Endothelial cell of umbilical vein (primary cell): ENCODE measurements around the gene GZMM. TPM values are rescaled to one million over a fixed set of nuclear protein-coding genes. Genes with fewer than 3 reads are reported as not detected.

ENCODE experiments used
- BruUV-seq: library from RNA; stranded (reverse); fragments of 400-500 nt; replicated peaks from 2 replicates; lab custom pipeline; 2021; lab: Mats Ljungman, UMichigan
- CTCF ChIA-PET: fragments of 300-600, 350-600 bp; sonication (Branson Sonifier 250); formaldehyde crosslinking; loops from one replicate; lab custom pipeline; 2021; ENCODE audit warnings: antibody characterized with exemption, inconsistent platforms; lab: Charles Lee
- POLR2A ChIA-PET: fragments of 300-600, 350-600 bp; sonication (Branson Sonifier 250); formaldehyde crosslinking; loops from one replicate; lab custom pipeline; 2021; ENCODE audit warnings: antibody characterized with exemption, inconsistent platforms; lab: Charles Lee
- DNase-seq: peaks from one replicate; pipeline ENCODE4 v3.0.0-alpha.2; 2011; ENCODE audit warnings: low read depth, low spot score
- FAIRE-seq: peaks from 2 replicates; lab custom pipeline; 2011; peaks lifted over from hg19 to GRCh38; lab: Jason Lieb, UNC
- H2AFZ ChIP-seq: 2 replicates; pipeline ENCODE4 v1.6.0; 2012; ENCODE audit warnings: low read depth, low read length, control low read depth, inconsistent platforms
- H3K27ac ChIP-seq: 2 replicates; pipeline ENCODE4 v1.5.1; 2011; ENCODE audit warnings: low read depth, mild to moderate bottlenecking, control low read depth, low read length, moderate library complexity; ENCODE audit not compliant: insufficient read depth
- H3K27me3 ChIP-seq, 2 experiments: 2 replicates each; pipeline versions ENCODE4 v1.6.0 to v1.6.1; 2011; ENCODE audit warnings: low read length in 2 of 2, mixed read lengths in 1 of 2; ENCODE audit not compliant: control insufficient read depth in 2 of 2, insufficient read depth in 2 of 2
- H3K36me3 ChIP-seq, 2 experiments: 2 replicates in 1 of 2; 3 replicates in 1 of 2; pipeline ENCODE4 v1.5.1; 2011; ENCODE audit warnings: low read length in 2 of 2, mild to moderate bottlenecking in 1 of 2, moderate library complexity in 1 of 2; ENCODE audit not compliant: control insufficient read depth in 2 of 2, insufficient read depth in 2 of 2; ENCODE audit errors: extremely low read depth in 1 of 2
- H3K4me1 ChIP-seq: 3 replicates; pipeline ENCODE4 v1.5.1; 2011; ENCODE audit warnings: mild to moderate bottlenecking, low read length; ENCODE audit not compliant: control insufficient read depth, insufficient read depth; ENCODE audit errors: extremely low read depth
- H3K4me2 ChIP-seq: 2 replicates; pipeline ENCODE4 v1.6.1; 2011; ENCODE audit warnings: low read length, control low read depth, mixed read lengths; ENCODE audit not compliant: insufficient read depth
- H3K4me3 ChIP-seq, 3 experiments: fragments of 200-600 bp in 1 of 3; sonication (generic), shearing (Covaris generic) in 1 of 3; replicated peaks in 1 of 3; 2 replicates each; pipeline ENCODE4 v1.5.1; 2011 to 2016; ENCODE audit warnings: control low read depth in 3 of 3, low read length in 3 of 3, mild to moderate bottlenecking in 2 of 3, inconsistent platforms in 1 of 3, low read depth in 1 of 3, moderate library complexity in 1 of 3; ENCODE audit not compliant: insufficient read depth in 1 of 3
- H3K79me2 ChIP-seq: 2 replicates; pipeline ENCODE4 v1.6.0; 2012; ENCODE audit warnings: low read length, inconsistent platforms; ENCODE audit not compliant: control insufficient read depth, insufficient read depth
- H3K9ac ChIP-seq: replicated peaks from 2 replicates; pipeline ENCODE3; 2011; ENCODE audit warnings: low read length, control low read depth; ENCODE audit not compliant: insufficient read depth; ENCODE audit errors: extremely low read depth
- H3K9me1 ChIP-seq: replicated peaks from 3 replicates; pipeline ENCODE4 v1.6.0; 2011; ENCODE audit warnings: mild to moderate bottlenecking, low read length; ENCODE audit not compliant: control insufficient read depth, insufficient read depth; ENCODE audit errors: extremely low read depth
- H3K9me3 ChIP-seq: replicated peaks from 2 replicates; pipeline ENCODE4 v1.5.1; 2012; ENCODE audit warnings: low read length, inconsistent platforms; ENCODE audit not compliant: control insufficient read depth, insufficient read depth
- H4K20me1 ChIP-seq: replicated peaks from 2 replicates; pipeline ENCODE3; 2011; ENCODE audit warnings: mild to moderate bottlenecking, low read length; ENCODE audit not compliant: control insufficient read depth, insufficient read depth; ENCODE audit errors: extremely low read depth
- EZH2 ChIP-seq: IDR thresholded peaks from 2 replicates; pipeline ENCODE4 v1.6.1; 2012; ENCODE audit warnings: borderline replicate concordance, low read depth, mild to moderate bottlenecking, moderate library complexity, low read length, inconsistent platforms; ENCODE audit not compliant: severe bottlenecking
- FOS ChIP-seq: IDR thresholded peaks from 2 replicates; pipeline ENCODE4 v1.6.1; 2011; ENCODE audit warnings: mild to moderate bottlenecking, low read length, moderate library complexity, borderline replicate concordance; ENCODE audit not compliant: insufficient read depth
- GATA2 ChIP-seq: IDR thresholded peaks from 2 replicates; pipeline ENCODE4 v1.7.0; 2011; ENCODE audit warnings: low read depth, mild to moderate bottlenecking, moderate library complexity, mixed read lengths, low read length; ENCODE audit not compliant: insufficient read length, insufficient read depth
- JUN ChIP-seq: IDR thresholded peaks from 2 replicates; pipeline ENCODE4 v1.6.1; 2011; ENCODE audit warnings: borderline replicate concordance, low read depth; ENCODE audit not compliant: insufficient read length, insufficient read depth
- MYC ChIP-seq: IDR thresholded peaks from one replicate; pipeline ENCODE4 v1.6.1; 2011; ENCODE audit warnings: mild to moderate bottlenecking, low read depth, low read length
- POLR2A ChIP-seq: IDR thresholded peaks from 2 replicates; pipeline ENCODE4 v1.6.1; 2012; ENCODE audit warnings: low read depth, mild to moderate bottlenecking, control low read depth, low read length
- POLR2AphosphoS5 ChIP-seq: IDR thresholded peaks from 2 replicates; pipeline ENCODE4 v1.6.1; 2012; ENCODE audit warnings: low read depth, mild to moderate bottlenecking, control low read depth, low read length, moderate library complexity; ENCODE audit not compliant: insufficient read depth
- dilution Hi-C: fragments of 300-500 bp; cut with MboI; formaldehyde crosslinking; loops from one replicate; pipeline ENCODE4 v1.15.0; 2019; ENCODE audit warnings: low sequenced_read_pairs; ENCODE audit not compliant: extremely low pct_ligation_motif_present
- intact Hi-C: fragments of 100-400 bp; cut with micrococcal nuclease; formaldehyde crosslinking; loops from one replicate; pipeline ENCODE4 v1.10.0; 2022
- polyA plus RNA-seq, 4 experiments: library from polyadenylated mRNA; depleted of rRNA in 3 of 4; stranded (reverse) in 3 of 4; unstranded in 1 of 4; fragments of >200 nt; gene quantifications; 2 replicates each; pipeline versions ENCODE4 v1.2.1 to v1.2.3, GENCODE V29; 2011 to 2012; ENCODE audit warnings: missing spikeins in 1 of 4
- total RNA-seq: library from RNA; stranded (reverse); gene quantifications from 2 replicates; pipeline ENCODE4 v1.2.3, GENCODE V29; 2021
- TF ChIP-seq, protein P1 (sequence below), 2 donors: IDR thresholded peaks; 1 replicate in 1 of 2; 2 replicates in 1 of 2; pipeline ENCODE4 v1.5.1; 2011; ENCODE audit warnings: low read length in 2 of 2, mild to moderate bottlenecking in 2 of 2, moderate library complexity in 2 of 2, control low read depth in 1 of 2, inconsistent platforms in 1 of 2, low read depth in 1 of 2; ENCODE audit not compliant: insufficient read depth in 1 of 2; ENCODE audit errors: extremely low read depth in 1 of 2
- TF ChIP-seq, protein P2 (sequence below): IDR thresholded peaks from 2 replicates; pipeline ENCODE4 v1.6.1; 2011; ENCODE audit not compliant: insufficient read depth, insufficient read length

The GZMM gene
- total and polyA plus RNA-seq, 2 donors (not counting 3 experiments of a cell fraction or from before 2014, with no cell fraction given) = not detected

DNA sequence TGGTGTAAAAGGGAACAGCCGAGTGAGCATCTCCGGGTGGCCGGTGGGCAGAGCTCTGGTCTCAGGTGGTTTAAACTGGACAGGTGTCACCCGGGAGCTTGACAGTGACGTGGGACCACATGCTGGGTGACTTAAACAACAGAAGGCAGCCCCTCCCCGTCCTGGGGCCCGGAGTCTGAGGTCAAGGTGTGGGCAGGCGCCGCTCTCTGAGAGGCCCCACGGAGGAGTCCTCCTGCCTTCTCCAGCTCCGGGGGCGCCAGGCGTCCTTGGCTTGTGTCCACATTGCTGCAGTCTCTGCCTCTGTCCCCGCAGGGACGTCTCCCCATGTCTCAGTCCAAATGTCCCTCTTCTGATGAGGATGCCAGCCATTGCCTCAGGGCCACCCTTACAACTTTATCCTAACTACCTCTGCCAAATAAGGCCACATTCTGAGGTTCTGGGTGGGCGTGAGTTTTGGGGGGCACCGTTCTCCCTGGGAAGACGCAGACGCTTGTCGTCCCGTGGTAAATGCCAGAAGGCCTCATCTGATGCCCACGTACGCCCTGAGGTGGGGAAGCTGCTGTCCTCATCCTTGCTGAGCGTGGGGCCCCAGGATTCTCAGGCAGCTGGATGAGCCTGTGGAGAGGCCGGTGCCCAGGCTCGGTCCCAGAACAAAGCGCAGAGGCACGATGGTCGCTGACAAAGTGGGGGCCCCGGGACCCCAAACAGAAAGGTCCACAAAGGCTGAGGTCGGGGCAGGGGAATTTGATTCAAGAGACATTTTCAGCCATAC lies 12.9 kb downstream of the GZMM start:
- dilution Hi-C loops = no loop called here
- CTCF ChIA-PET = interaction anchor here (0.9 to 1.0 kb wide), 2 partner anchors 11 to 69 kb away, joined by 3 to 4 read pairs; no protein-coding TSS in a partner anchor

More for the DNA sequence above, 12.9 kb downstream of the GZMM start:
- no peak overlapping the region for H3K27ac ChIP-seq
- no peak for DNase-seq
- no peak for TF ChIP-seq POLR2AphosphoS5
- no peak for TF ChIP-seq MYC
- no peak for TF ChIP-seq EZH2
- no peak for TF ChIP-seq POLR2A
- TF ChIP-seq FOS = no peak
- no peak for TF ChIP-seq JUN
- TF ChIP-seq, protein P1, sequence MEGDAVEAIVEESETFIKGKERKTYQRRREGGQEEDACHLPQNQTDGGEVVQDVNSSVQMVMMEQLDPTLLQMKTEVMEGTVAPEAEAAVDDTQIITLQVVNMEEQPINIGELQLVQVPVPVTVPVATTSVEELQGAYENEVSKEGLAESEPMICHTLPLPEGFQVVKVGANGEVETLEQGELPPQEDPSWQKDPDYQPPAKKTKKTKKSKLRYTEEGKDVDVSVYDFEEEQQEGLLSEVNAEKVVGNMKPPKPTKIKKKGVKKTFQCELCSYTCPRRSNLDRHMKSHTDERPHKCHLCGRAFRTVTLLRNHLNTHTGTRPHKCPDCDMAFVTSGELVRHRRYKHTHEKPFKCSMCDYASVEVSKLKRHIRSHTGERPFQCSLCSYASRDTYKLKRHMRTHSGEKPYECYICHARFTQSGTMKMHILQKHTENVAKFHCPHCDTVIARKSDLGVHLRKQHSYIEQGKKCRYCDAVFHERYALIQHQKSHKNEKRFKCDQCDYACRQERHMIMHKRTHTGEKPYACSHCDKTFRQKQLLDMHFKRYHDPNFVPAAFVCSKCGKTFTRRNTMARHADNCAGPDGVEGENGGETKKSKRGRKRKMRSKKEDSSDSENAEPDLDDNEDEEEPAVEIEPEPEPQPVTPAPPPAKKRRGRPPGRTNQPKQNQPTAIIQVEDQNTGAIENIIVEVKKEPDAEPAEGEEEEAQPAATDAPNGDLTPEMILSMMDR (IDR thresholded peaks at IDR 0.05; ENCODE audit: extremely low read depth in 1 of 2, insufficient read depth in 1 of 2, low read depth in 1 of 2, low read length in 2 of 2) = no peak
- TF ChIP-seq GATA2 = no peak
- TF ChIP-seq, protein P2, sequence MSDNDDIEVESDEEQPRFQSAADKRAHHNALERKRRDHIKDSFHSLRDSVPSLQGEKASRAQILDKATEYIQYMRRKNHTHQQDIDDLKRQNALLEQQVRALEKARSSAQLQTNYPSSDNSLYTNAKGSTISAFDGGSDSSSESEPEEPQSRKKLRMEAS = no peak
- H3K9me3 ChIP-seq = no peaks in the 10 kb centered on the region
- no peak overlapping the region for H2AFZ ChIP-seq
- H3K4me1 ChIP-seq = no peaks in the 10 kb centered on the region
- no peak overlapping the region for H3K4me2 ChIP-seq
- no peaks in the 10 kb centered on the region for H3K27me3 ChIP-seq
- no peak overlapping the region for H3K4me3 ChIP-seq
- POLR2A ChIA-PET = no interaction called here
- H3K79me2 ChIP-seq = no peaks in the 10 kb centered on the region
- no peaks in the 10 kb centered on the region for H4K20me1 ChIP-seq
- BruUV-seq = no TSS peak
- H3K36me3 ChIP-seq = no peaks in the 10 kb centered on the region
- H3K9me1 ChIP-seq = no peaks in the 10 kb centered on the region
- no peak overlapping the region for H3K9ac ChIP-seq
- no peak for FAIRE-seq
- intact Hi-C loops = no loop called here
